Lung microvascular endothelial cell (primary cell): ENCODE results near the gene RSKR. TPM values are rescaled to one million over a fixed set of nuclear protein-coding genes. Genes with fewer than 3 reads are reported as not detected.
"Not testable (repeated sequence)": the region's sequence is repeated elsewhere in the genome, so short reads cannot be mapped to it uniquely, and the experiment has no call there.

Source experiments
- DNase-seq, 2 donors: peaks; one replicate each; pipeline versions ENCODE4 v3.0.0 to v3.0.0-alpha.2; 2010; ENCODE audit warnings: low read depth in 2 of 2
- total RNA-seq: library from RNA; depleted of rRNA; stranded (reverse); fragments of >200 nt; gene quantifications from 2 replicates; pipeline ENCODE4 v1.2.1, GENCODE V29; 2014

The RSKR gene
- 2.2 and 3.2 TPM in 2 replicates for total RNA-seq

- DNase-seq: no peak
Measured at GRCh38 chr17:28613931-28614381, at the start of gene RSKR. Gene RSKR (minus strand): TSS chr17:28614185. CDS start chr17:28614161, 24 bp downstream.

GRCh38 chr17:28663723-28664122 lies 49.7 kb upstream of the RSKR start:
- no peak for DNase-seq

GRCh38 chr17:28662527-28662829 lies 48.5 kb upstream of the RSKR start:
- no peak for DNase-seq

- DNase-seq: peak; percentile 89 to 93
Measured at GRCh38 chr17:28661635-28662526, 47.9 kb upstream of the RSKR start, which contains the start of the genes SDF2 and SUPT6H. Gene SDF2 (minus strand): TSS chr17:28661906. CDS start chr17:28661876, 30 bp downstream. Gene SUPT6H (plus strand): TSS chr17:28662205. CDS start chr17:28673402, 11,197 bp downstream.

- not testable (repeated sequence) for DNase-seq
Measured at GRCh38 chr17:28659497-28659881, 45.5 kb upstream of the RSKR start.

GRCh38 chr17:28658766-28659496 lies 44.9 kb upstream of the RSKR start:
- DNase-seq: not testable (repeated sequence)

- not testable (repeated sequence) for DNase-seq
Measured at GRCh38 chr17:28658342-28658741, 44.4 kb upstream of the RSKR start.

- peak in 1 of 2 donors; percentile 26 for DNase-seq
Measured at GRCh38 chr17:28657756-28658155, 43.8 kb upstream of the RSKR start.

GRCh38 chr17:28655160-28655559 lies 41.2 kb upstream of the RSKR start:
- DNase-seq: no peak

GRCh38 chr17:28648698-28649097 lies 34.7 kb upstream of the RSKR start:
- no peak for DNase-seq

GRCh38 chr17:28646039-28646754 lies 32.2 kb upstream of the RSKR start:
- DNase-seq: peak in 1 of 2 donors; percentile 19

- DNase-seq: no peak
Measured at GRCh38 chr17:28645576-28645939, 31.6 kb upstream of the RSKR start.

- peak; percentile 97 to 98 for DNase-seq
Measured at GRCh38 chr17:28644787-28645575, 31.0 kb upstream of the RSKR start, which contains the start of gene BLTP2. Gene BLTP2 (minus strand): TSS chr17:28645158. CDS start chr17:28645056, 102 bp downstream.

GRCh38 chr17:28643983-28644786 lies 30.2 kb upstream of the RSKR start:
- peak; percentile 49 to 50 for DNase-seq

- no peak for DNase-seq
Measured at GRCh38 chr17:28641579-28641978, 27.6 kb upstream of the RSKR start.

- no peak for DNase-seq
Measured at GRCh38 chr17:28635506-28635905, 21.5 kb upstream of the RSKR start.

- no peak for DNase-seq
Measured at GRCh38 chr17:28634206-28634865, 20.4 kb upstream of the RSKR start.

- no peak for DNase-seq
Measured at GRCh38 chr17:28626818-28627217, 12.8 kb upstream of the RSKR start.

- DNase-seq: no peak
Measured at GRCh38 chr17:28624148-28624547, 10.2 kb upstream of the RSKR start.
